Ascending aorta (tissue), 2 donors: ENCODE measurements around the gene TTLL7. TPM values are rescaled to one million over a fixed set of nuclear protein-coding genes. Genes with fewer than 3 reads are reported as not detected.
A peak's percentile ranks its signal among the peaks of the same experiment; 100 is the strongest.

Experiments used
- DNase-seq, 2 donors: peaks; one replicate each; pipeline ENCODE4 v3.0.0-alpha.2; 2019; ENCODE audit warnings: low spot score in 2 of 2
- H3K27ac ChIP-seq, 2 donors: fragments of 200-600 bp; sonication (generic); one replicate each; pipeline ENCODE4 v1.5.1; 2016 to 2017; ENCODE audit warnings: mild to moderate bottlenecking in 1 of 2
- H3K27me3 ChIP-seq: fragments of 200-600 bp; sonication (generic); one replicate; pipeline ENCODE4 v1.5.1; 2017
- H3K36me3 ChIP-seq, 2 donors: fragments of 200-600 bp; sonication (generic); one replicate each; pipeline ENCODE4 v1.5.1; 2016
- H3K4me1 ChIP-seq, 2 donors: fragments of 200-600 bp; sonication (generic); one replicate each; pipeline ENCODE4 v1.5.1; 2016 to 2017; ENCODE audit warnings: mild to moderate bottlenecking in 1 of 2
- H3K4me3 ChIP-seq, 2 donors: fragments of 200-600 bp; sonication (generic); one replicate each; pipeline ENCODE4 v1.5.1; 2016 to 2017; ENCODE audit warnings: mild to moderate bottlenecking in 1 of 2
- H3K9me3 ChIP-seq, 2 donors: fragments of 200-600 bp; sonication (generic); one replicate each; pipeline ENCODE4 v1.5.1; 2016
- CTCF ChIP-seq, 3 experiments: fragments of 200-600 bp in 2 of 3; fragments of 450-650 bp in 1 of 3; sonication (generic) in 2 of 3; IDR thresholded peaks; one replicate each; pipeline ENCODE4 v1.5.1; 2016 to 2019; ENCODE audit warnings: antibody characterized with exemption in 3 of 3, mild to moderate bottlenecking in 1 of 3, moderate library complexity in 1 of 3
- intact Hi-C: fragments of 100-400 bp; cut with DNase I; formaldehyde crosslinking; loops from one replicate; pipeline ENCODE4 v1.15.1; 2023
- total RNA-seq: library from RNA; depleted of rRNA; stranded (reverse); fragments of >200 nt; gene quantifications from one replicate; pipeline ENCODE4 v1.1.0, GENCODE V29; 2016

The TTLL7 gene
- total RNA-seq, 1 donor from 2014 or later, result 20.5 TPM

DNA sequence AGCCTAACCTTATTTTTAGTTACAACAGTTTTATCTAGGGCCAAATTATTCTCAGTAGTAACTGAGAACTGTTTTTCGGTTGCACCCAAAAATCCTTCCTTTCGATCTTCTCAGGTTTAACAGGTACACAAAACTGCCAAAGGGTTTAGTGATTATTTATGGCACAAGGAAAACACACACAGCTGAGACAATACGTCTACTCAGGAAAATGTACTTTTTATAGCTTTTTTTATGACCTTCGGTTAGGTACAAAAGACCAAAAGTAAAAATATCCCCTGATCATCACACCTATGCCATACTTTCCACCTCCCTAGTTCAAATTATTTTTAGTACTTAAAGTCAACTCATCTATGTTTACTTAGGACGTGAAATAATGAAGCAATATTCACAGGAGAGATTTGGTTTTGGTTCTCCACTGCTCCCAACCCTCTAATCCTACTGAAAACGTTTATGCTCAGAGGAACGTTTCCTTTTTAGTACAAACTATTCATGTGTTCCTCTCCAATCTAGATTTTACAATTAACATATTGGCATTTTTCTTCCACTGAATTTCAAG is 48.7 kb downstream of the TTLL7 start:
- Histone ChIP-seq H3K4me3 (peak overlapping the region in 1 of 2 donors; percentile 33), H3K4me1 (peaks cover 0 to 11% of the 10 kb centered on the region in 2 donors), H3K27ac (peak overlapping the region; percentile 38 to 47), H3K36me3 (no peaks in the 10 kb centered on the region), H3K27me3 (no peaks in the 10 kb centered on the region), H3K9me3 (no peaks in the 10 kb centered on the region)
- intact Hi-C loops, result no loop called here
- no peak for DNase-seq
- no peak for TF ChIP-seq CTCF (IDR thresholded peaks at IDR 0.05)

DNA sequence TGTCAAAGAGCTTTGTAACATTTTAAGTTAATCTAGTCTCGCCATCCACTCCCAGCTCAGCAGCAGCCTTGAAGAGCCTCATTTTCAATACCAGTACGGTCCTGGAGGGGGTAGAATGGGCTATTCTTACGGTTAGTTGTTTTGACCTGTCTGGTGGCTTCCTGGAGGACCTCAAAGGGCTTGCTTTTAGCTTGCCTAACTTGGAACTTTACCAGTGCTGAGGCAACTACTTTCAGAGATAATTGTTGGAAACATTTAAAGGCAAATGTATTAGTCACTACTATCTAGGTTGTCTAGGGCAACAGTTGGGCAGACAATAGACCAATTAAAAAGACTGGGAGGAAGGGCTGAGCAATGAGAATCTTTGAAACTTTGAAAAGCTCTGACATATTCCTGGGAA is 56.0 kb downstream of the TTLL7 start:
- Histone ChIP-seq H3K36me3 (peaks cover 4 to 10% of the 10 kb centered on the region in 2 donors), H3K9me3 (no peaks in the 10 kb centered on the region), H3K4me3 (no peak overlapping the region), H3K27me3 (no peaks in the 10 kb centered on the region), H3K4me1 (peaks cover 0 to 3% of the 10 kb centered on the region in 2 donors), H3K27ac (no peak overlapping the region)
- no peak for TF ChIP-seq CTCF (IDR thresholded peaks at IDR 0.05)
- intact Hi-C loops, result no loop called here
- no peak for DNase-seq

GRCh38 chr1:83934550-83934949 is 64.4 kb downstream of the TTLL7 start:
- DNase-seq, result no peak
- no peak overlapping the region for H3K4me3 ChIP-seq
- TF ChIP-seq CTCF (IDR thresholded peaks at IDR 0.05), result no peak
- peaks cover 12 to 13% of the 10 kb centered on the region in 2 donors for H3K36me3 ChIP-seq
- H3K27me3 ChIP-seq, result no peaks in the 10 kb centered on the region
- H3K9me3 ChIP-seq, result no peaks in the 10 kb centered on the region
- intact Hi-C loops, result loop anchor here (5.0 to 10.0 kb wide), 4 partner anchors 63 to 500 kb away; partner anchors contain the start of gene TTLL7
- no peak overlapping the region for H3K27ac ChIP-seq
- H3K4me1 ChIP-seq, result peaks cover 0 to 6% of the 10 kb centered on the region in 2 donors

DNA sequence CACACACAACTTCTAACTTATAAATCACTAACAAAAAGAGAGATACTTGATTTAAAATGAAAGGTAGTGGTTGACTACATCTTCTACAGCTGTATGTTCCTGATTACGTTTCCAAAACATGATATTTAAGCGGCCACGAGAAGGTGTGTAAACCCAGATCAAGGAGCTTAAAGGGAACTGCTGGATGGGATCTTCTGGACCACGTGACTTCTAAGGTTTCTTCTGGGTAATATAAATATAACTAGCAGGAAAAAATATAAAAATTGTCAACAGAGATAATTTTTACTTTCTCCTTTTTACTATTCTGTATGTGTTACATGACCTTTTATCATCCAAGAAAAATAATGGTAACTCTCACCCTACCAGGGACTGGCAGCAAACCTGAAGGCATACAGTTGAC is 66.2 kb downstream of the TTLL7 start:
- no peak for DNase-seq
- Histone ChIP-seq H3K36me3 (peaks cover 10 to 12% of the 10 kb centered on the region in 2 donors), H3K4me3 (no peak overlapping the region), H3K27ac (peak overlapping the region in 1 of 2 donors; percentile 5), H3K9me3 (no peaks in the 10 kb centered on the region), H3K27me3 (no peaks in the 10 kb centered on the region), H3K4me1 (peaks cover 0 to 3% of the 10 kb centered on the region in 2 donors)
- intact Hi-C loops, result loop anchor here (5.0 to 10.0 kb wide), 4 partner anchors 65 to 502 kb away; partner anchors contain the start of gene TTLL7
- no peak for TF ChIP-seq CTCF (IDR thresholded peaks at IDR 0.05)

DNA sequence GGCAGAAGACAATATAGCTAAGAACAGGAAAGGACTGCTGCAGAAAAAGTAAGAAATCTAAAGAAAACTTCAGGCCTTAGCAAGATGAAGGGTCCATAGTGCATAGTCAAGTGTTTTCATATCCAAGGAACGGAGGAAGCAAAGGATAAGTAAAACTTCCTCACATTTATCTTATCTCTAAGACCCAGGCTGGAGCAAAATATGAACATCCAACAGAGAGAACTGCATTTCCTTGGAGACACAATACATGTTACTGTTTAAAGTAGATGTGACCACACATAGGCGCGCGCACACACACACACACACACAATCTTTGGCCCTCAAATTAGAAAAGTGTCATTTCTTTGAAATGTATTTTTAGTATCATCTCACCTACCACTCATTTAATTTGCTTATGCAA is 66.7 kb downstream of the TTLL7 start:
- TF ChIP-seq CTCF (IDR thresholded peaks at IDR 0.05), result no peak
- peaks cover 0 to 4% of the 10 kb centered on the region in 2 donors for H3K4me1 ChIP-seq
- DNase-seq, result no peak
- no peaks in the 10 kb centered on the region for H3K9me3 ChIP-seq
- no peaks in the 10 kb centered on the region for H3K27me3 ChIP-seq
- H3K36me3 ChIP-seq, result peaks cover 6 to 8% of the 10 kb centered on the region in 2 donors
- intact Hi-C loops, result loop anchor here (5.0 to 10.0 kb wide), 4 partner anchors 65 to 503 kb away; partner anchors contain the start of gene TTLL7
- H3K27ac ChIP-seq, result peak overlapping the region in 1 of 2 donors; percentile 5
- no peak overlapping the region for H3K4me3 ChIP-seq
